AG04450 (cell line): ENCODE data around the gene MPV17L2. TPM values are rescaled to one million over a fixed set of nuclear protein-coding genes. Genes with fewer than 3 reads are reported as not detected.

Experiments used
- CTCF ChIA-PET: fragments of 300-600, 350-600 bp; formaldehyde crosslinking; extraction: SDS; loops from one replicate; lab custom pipeline; 2022; ENCODE audit warnings: antibody characterized with exemption, inconsistent platforms; lab: Charles Lee
- POLR2A ChIA-PET: fragments of 350-600 bp; formaldehyde crosslinking; extraction: SDS; loops from one replicate; lab custom pipeline; 2021; ENCODE audit warnings: antibody characterized with exemption, inconsistent platforms; lab: Yijun Ruan, JAX
- DNase-seq: peaks from one replicate; pipeline ENCODE4 v3.0.0-alpha.2; 2011; ENCODE audit warnings: low read depth, low spot score
- H3K27ac ChIP-seq: one replicate; pipeline ENCODE4 v1.5.1; 2012; ENCODE audit warnings: low read depth, low read length, control low read depth
- H3K27me3 ChIP-seq: one replicate; pipeline ENCODE4 v1.6.0; 2012; ENCODE audit warnings: low read length; ENCODE audit not compliant: control insufficient read depth, insufficient read depth
- H3K4me3 ChIP-seq: 2 replicates; pipeline ENCODE4 v1.5.1; 2011; ENCODE audit warnings: mild to moderate bottlenecking, low read depth, low read length, control low read depth
- H3K9me3 ChIP-seq: 2 replicates; pipeline ENCODE4 v1.5.1; 2012; ENCODE audit warnings: low read length; ENCODE audit not compliant: control insufficient read depth, insufficient read depth
- CTCF ChIP-seq: IDR thresholded peaks from 2 replicates; pipeline ENCODE4 v1.5.1; 2011; ENCODE audit warnings: low read depth, low read length, control low read depth, inconsistent platforms
- polyA plus RNA-seq: library from polyadenylated mRNA; depleted of rRNA; stranded (reverse); fragments of >200 nt; gene quantifications from 2 replicates; pipeline ENCODE4 v1.2.3, GENCODE V29; 2011

MPV17L2 gene
- polyA plus RNA-seq, 1 experiment = 8.2 TPM

- no peak overlapping the region for H3K4me3 ChIP-seq
- H3K27me3 ChIP-seq = peaks cover 9% of the 10 kb centered on the region
- CTCF ChIA-PET = no interaction called here
- DNase-seq = no peak
- POLR2A ChIA-PET = interaction anchor here (0.7 kb wide), 1 partner anchor 8 kb away, joined by 4 read pairs; no protein-coding TSS in a partner anchor
- peaks cover 3% of the 10 kb centered on the region; the same call in 1 of the 2 replicates for H3K9me3 ChIP-seq
- H3K27ac ChIP-seq = no peak overlapping the region
- no peak for TF ChIP-seq CTCF
Observed at GRCh38 chr19:18225355-18225701, 32.3 kb downstream of the MPV17L2 start.

DNA sequence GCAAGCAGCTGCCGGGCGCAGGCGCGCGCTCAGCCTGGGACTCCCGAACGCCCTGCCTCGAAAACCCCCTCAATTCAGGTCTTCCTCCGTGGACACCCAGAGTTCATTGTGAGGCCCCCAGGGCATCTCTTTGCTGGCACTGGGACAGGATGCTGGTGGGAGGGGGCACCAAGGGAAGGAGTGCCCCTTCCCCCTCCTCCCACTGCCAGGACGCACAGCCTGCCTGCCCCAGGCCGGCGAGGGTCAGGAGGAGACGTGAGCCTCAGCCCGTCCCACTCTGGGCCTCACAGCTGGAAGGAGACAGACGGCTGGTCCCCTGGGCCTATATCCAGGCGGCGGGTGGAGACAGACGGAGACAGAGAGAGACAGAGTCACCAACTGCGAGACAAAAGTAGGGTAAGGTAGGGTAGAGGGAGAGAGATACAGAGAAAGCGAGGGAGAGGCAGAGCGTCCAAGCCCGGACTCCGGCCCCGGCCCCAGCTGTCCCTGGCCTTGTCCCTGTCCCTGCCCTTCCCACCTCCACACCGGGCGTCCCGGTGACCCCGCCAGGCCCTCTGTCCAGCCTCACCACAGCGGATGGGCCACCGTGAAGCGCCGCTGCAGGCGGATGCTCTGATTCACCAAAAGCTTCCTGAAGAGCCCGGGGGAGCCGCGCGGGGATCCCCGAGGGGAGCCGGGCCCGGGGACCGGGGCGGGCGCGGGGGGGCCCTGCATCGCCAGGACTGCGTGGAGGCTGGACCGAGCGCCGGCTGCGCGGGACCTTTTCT, 32.9 kb downstream of the MPV17L2 start, which contains the start of gene PDE4C:
PDE4C (minus strand) TSS at position 737 of the 767 bp plus-strand sequence; CDS start at position 714, 23 bp downstream.
- POLR2A ChIA-PET = interaction anchor here (0.7 kb wide), 1 partner anchor 8 kb away, joined by 4 read pairs; no protein-coding TSS in a partner anchor
- H3K27ac ChIP-seq = no peak within 1 kb of the TSS
- peaks cover 3% of the 10 kb centered on the region; the same call in 1 of the 2 replicates for H3K9me3 ChIP-seq
- CTCF ChIA-PET = no interaction called here
- no peak within 1 kb of the TSS for H3K4me3 ChIP-seq
- peaks cover 14% of the 10 kb centered on the region for H3K27me3 ChIP-seq
- no peak for DNase-seq
- TF ChIP-seq CTCF = no peak

- CTCF ChIA-PET = interaction anchor here (1.1 kb wide), 1 partner anchor 19 kb away, joined by 5 read pairs; no protein-coding TSS in a partner anchor
Observed at GRCh38 chr19:18226956-18227780, 34.1 kb downstream of the MPV17L2 start.

GRCh38 chr19:18227781-18228271, 34.8 kb downstream of the MPV17L2 start:
- peaks cover 4% of the 10 kb centered on the region for H3K9me3 ChIP-seq
- CTCF ChIA-PET = no interaction called here
- TF ChIP-seq CTCF = no peak
- no peak overlapping the region for H3K4me3 ChIP-seq
- DNase-seq = no peak
- H3K27ac ChIP-seq = no peak overlapping the region
- H3K27me3 ChIP-seq = peaks cover 19% of the 10 kb centered on the region
- POLR2A ChIA-PET = no interaction called here

More at GRCh38 chr19:18226956-18227780, 34.1 kb downstream of the MPV17L2 start:
- H3K27ac ChIP-seq = no peak overlapping the region
- POLR2A ChIA-PET = no interaction called here
- H3K27me3 ChIP-seq = peaks cover 19% of the 10 kb centered on the region
- DNase-seq = no peak
- TF ChIP-seq CTCF = no peak
- H3K9me3 ChIP-seq = peaks cover 3% of the 10 kb centered on the region; the same call in 1 of the 2 replicates
- no peak overlapping the region for H3K4me3 ChIP-seq
